Mesendoderm (in vitro differentiated cells): ENCODE measurements around the gene HAGHL.

Experiments used
- DNase-seq: peaks from one replicate; pipeline ENCODE4 v3.0.0; 2013
- H2AK5ac ChIP-seq: 2 replicates; pipeline ENCODE4 v1.6.1; 2013; ENCODE audit warnings: low read length, inconsistent platforms
- H2BK120ac ChIP-seq: 2 replicates; pipeline ENCODE4 v1.6.1; 2013; ENCODE audit warnings: low read depth, mild to moderate bottlenecking, low read length, moderate library complexity, mixed read lengths
- H2BK15ac ChIP-seq: replicated peaks from 2 replicates; pipeline ENCODE4 v1.6.1; 2013; ENCODE audit warnings: low read depth, mild to moderate bottlenecking, moderate library complexity
- H2BK5ac ChIP-seq: 2 replicates; pipeline ENCODE4 v1.6.1; 2013; ENCODE audit warnings: low read length, inconsistent platforms
- H3K18ac ChIP-seq: 2 replicates; pipeline ENCODE4 v1.6.1; 2013; ENCODE audit warnings: mild to moderate bottlenecking, low read length, mixed read lengths
- H3K23ac ChIP-seq: one replicate; pipeline ENCODE4 v1.6.1; 2013; ENCODE audit warnings: low read length
- H3K27ac ChIP-seq: 2 replicates; pipeline ENCODE4 v1.5.1; 2013; ENCODE audit warnings: low read depth, mild to moderate bottlenecking, inconsistent platforms, low read length, moderate library complexity
- H3K27me3 ChIP-seq: 2 replicates; pipeline ENCODE4 v1.6.1; 2013; ENCODE audit warnings: low read length, control low read depth, mild to moderate bottlenecking, inconsistent platforms; ENCODE audit not compliant: insufficient read depth, poor library complexity
- H3K36me3 ChIP-seq: 2 replicates; pipeline ENCODE4 v1.6.1; 2013; ENCODE audit warnings: low read length, inconsistent platforms; ENCODE audit not compliant: control insufficient read depth, insufficient read depth
- H3K4ac ChIP-seq: one replicate; pipeline ENCODE4 v1.6.1; 2013; ENCODE audit warnings: low read depth, mild to moderate bottlenecking, low read length, moderate library complexity
- H3K4me1 ChIP-seq: 2 replicates; pipeline ENCODE4 v1.6.1; 2013; ENCODE audit warnings: low read depth, low read length, inconsistent platforms; ENCODE audit not compliant: control insufficient read depth
- H3K4me2 ChIP-seq: 2 replicates; pipeline ENCODE4 v1.6.1; 2013; ENCODE audit warnings: low read length
- H3K4me3 ChIP-seq: 2 replicates; pipeline ENCODE4 v1.5.1; 2013; ENCODE audit warnings: mild to moderate bottlenecking, low read length
- H3K56ac ChIP-seq: one replicate; pipeline ENCODE4 v1.6.1; 2013; ENCODE audit warnings: low read length
- H3K79me1 ChIP-seq: 2 replicates; pipeline ENCODE4 v1.6.1; 2013; ENCODE audit warnings: low read length, inconsistent platforms
- H3K79me2 ChIP-seq: 2 replicates; pipeline ENCODE4 v1.6.1; 2013; ENCODE audit warnings: mild to moderate bottlenecking, low read length; ENCODE audit not compliant: control insufficient read depth, insufficient read depth
- H3K9ac ChIP-seq: 2 replicates; pipeline ENCODE4 v1.6.1; 2013; ENCODE audit warnings: low read length, inconsistent platforms
- H4K5ac ChIP-seq: one replicate; pipeline ENCODE4 v1.6.1; 2013; ENCODE audit warnings: low read length
- H4K8ac ChIP-seq: one replicate; pipeline ENCODE4 v1.6.1; 2013; ENCODE audit warnings: low read depth, mild to moderate bottlenecking, control low read depth, low read length, moderate library complexity
- WGBS: extraction: QIAGEN DNeasy Blood & Tissue Kit; methylation state at CpG from one replicate; pipeline ENCODE4 v1.1.7; 2013; ENCODE audit warnings: low lambda C conversion rate, missing lambda C conversion rate; ENCODE audit not compliant: insufficient coverage; ENCODE audit errors: extremely low coverage; 5-methylcytosine and 5-hydroxymethylcytosine counted together

The HAGHL gene

DNA sequence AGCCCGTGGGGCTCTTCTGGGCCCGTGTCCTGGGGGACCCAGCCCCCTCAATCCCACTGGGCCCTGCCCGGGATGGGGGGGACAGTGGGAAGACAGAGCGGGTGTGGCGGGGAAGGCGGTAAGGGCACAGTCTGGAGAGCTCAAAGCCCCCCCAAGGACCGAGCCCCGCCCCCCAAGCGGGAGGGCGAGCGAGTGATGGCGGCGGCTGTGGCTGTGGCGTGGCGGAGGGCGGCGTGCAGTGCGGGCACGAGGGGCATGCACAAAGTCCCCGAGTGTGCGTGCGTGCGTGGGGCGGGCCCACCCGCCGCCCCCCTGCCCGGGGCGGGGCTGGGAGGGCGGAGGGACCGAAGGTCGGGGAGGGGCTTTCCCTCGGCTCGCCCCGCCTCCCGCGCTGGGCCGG, 33.1 kb upstream of the HAGHL start:
- Histone ChIP-seq H2BK15ac (no peak overlapping the region), H2AK5ac (no peak overlapping the region), H3K4ac (no peak overlapping the region), H3K4me3 (no peak overlapping the region), H3K4me2 (no peak overlapping the region), H3K4me1 (peaks cover 3% of the 10 kb centered on the region), H3K18ac (no peak overlapping the region), H3K27ac (no peak overlapping the region), H4K8ac (no peak overlapping the region), H3K79me2 (no peaks in the 10 kb centered on the region), H2BK5ac (no peak overlapping the region), H3K9ac (no peak overlapping the region), H3K27me3 (peaks cover 25% of the 10 kb centered on the region), H3K56ac (no peak overlapping the region), H3K23ac (no peak overlapping the region), H4K5ac (no peak overlapping the region), H3K79me1 (peaks cover 9% of the 10 kb centered on the region), H3K36me3 (no peaks in the 10 kb centered on the region), H2BK120ac (no peak overlapping the region)
- WGBS = no CpG with 5 or more reads among the region's 37 CpGs
- DNase-seq = no peak

DNA sequence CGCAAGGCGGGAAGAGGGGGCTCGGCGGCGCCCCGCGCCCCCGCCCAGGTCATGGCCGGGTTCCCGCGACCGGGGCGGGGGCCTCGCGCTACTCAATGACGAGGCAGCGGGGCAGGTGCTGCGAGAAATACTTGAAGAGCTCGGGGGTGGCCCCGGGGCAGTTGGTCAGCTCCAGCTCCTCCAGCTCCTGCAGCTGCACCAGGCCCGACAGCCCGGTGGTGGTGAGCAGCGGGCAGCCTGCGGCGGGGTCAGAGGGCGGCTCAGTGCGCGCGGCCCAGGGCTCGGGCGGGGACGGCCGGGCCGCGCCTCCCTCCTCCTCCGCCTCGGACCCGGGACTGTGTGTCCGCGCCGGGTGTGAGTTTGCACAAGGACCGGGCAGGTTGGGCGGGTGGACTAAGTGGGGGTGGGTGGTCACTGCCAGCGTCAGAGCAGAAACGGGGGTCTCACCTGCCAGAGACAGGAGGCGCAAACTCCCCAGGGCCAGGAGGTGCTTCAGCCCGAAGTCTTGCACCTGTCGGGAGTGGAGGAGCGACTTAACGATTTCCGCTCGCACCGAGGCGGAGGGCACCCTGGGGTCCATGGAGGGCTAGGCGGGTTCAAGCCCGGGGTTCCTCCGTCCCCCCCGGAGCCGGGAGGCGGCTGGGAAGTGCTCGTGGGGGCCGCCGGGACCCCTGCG, 32.6 kb upstream of the HAGHL start:
- peaks cover 26% of the 10 kb centered on the region for H3K27me3 ChIP-seq
- no peak overlapping the region for H3K56ac ChIP-seq
- H3K4me2 ChIP-seq = no peak overlapping the region
- H2BK120ac ChIP-seq = no peak overlapping the region
- no peak overlapping the region for H4K8ac ChIP-seq
- peaks cover 3% of the 10 kb centered on the region for H3K4me1 ChIP-seq
- H3K4ac ChIP-seq = no peak overlapping the region
- no peak overlapping the region for H4K5ac ChIP-seq
- WGBS = no CpG with 5 or more reads among the region's 64 CpGs
- H3K4me3 ChIP-seq = no peak overlapping the region
- no peak overlapping the region for H3K18ac ChIP-seq
- peaks cover 4% of the 10 kb centered on the region for H3K79me1 ChIP-seq
- H3K23ac ChIP-seq = no peak overlapping the region
- H2BK15ac ChIP-seq = no peak overlapping the region
- no peaks in the 10 kb centered on the region for H3K36me3 ChIP-seq
- no peak overlapping the region for H3K27ac ChIP-seq
- no peak for DNase-seq
- H2AK5ac ChIP-seq = no peak overlapping the region
- no peak overlapping the region for H3K9ac ChIP-seq
- H3K79me2 ChIP-seq = no peaks in the 10 kb centered on the region
- no peak overlapping the region for H2BK5ac ChIP-seq

DNA sequence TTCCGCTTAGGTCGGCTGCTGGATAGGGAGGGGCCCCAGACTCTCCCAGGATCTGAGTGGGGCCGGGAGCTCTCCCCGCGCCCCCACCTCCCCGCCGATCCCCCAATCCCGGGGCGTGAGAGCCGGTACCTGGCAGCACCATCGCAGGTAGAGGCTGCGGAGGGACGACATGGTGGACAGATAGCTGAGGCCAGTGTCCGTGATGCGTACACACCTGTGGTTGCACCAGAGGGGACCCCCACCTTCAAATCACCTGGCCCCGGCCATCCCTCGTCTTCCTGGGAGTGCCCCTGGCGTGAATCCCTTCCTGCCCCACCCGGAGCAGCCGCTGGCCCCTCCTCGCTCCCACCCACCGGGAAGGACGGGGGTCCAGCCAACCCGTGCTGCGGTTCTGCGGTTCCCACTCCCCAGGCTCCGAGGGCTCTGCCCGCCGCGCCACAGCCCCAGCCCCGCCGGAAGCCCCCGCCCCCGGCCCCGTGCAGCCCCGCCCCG, 32.0 kb upstream of the HAGHL start:
- no peaks in the 10 kb centered on the region for H3K79me1 ChIP-seq
- peak overlapping the region; percentile 17 for H3K9ac ChIP-seq
- H3K4me1 ChIP-seq = no peaks in the 10 kb centered on the region
- no peaks in the 10 kb centered on the region for H3K36me3 ChIP-seq
- no CpG with 5 or more reads among the region's 37 CpGs for WGBS
- no peaks in the 10 kb centered on the region for H3K79me2 ChIP-seq
- no peak overlapping the region for H3K18ac ChIP-seq
- H2BK15ac ChIP-seq = no peak overlapping the region
- H4K5ac ChIP-seq = no peak overlapping the region
- no peak overlapping the region for H2BK120ac ChIP-seq
- H3K56ac ChIP-seq = no peak overlapping the region
- no peak overlapping the region for H4K8ac ChIP-seq
- no peak overlapping the region for H3K4ac ChIP-seq
- no peak overlapping the region for H3K27ac ChIP-seq
- no peak for DNase-seq
- no peak overlapping the region for H3K4me2 ChIP-seq
- H3K23ac ChIP-seq = no peak overlapping the region
- H3K27me3 ChIP-seq = peaks cover 28% of the 10 kb centered on the region
- no peak overlapping the region for H2BK5ac ChIP-seq
- H2AK5ac ChIP-seq = no peak overlapping the region
- H3K4me3 ChIP-seq = no peak overlapping the region

DNA sequence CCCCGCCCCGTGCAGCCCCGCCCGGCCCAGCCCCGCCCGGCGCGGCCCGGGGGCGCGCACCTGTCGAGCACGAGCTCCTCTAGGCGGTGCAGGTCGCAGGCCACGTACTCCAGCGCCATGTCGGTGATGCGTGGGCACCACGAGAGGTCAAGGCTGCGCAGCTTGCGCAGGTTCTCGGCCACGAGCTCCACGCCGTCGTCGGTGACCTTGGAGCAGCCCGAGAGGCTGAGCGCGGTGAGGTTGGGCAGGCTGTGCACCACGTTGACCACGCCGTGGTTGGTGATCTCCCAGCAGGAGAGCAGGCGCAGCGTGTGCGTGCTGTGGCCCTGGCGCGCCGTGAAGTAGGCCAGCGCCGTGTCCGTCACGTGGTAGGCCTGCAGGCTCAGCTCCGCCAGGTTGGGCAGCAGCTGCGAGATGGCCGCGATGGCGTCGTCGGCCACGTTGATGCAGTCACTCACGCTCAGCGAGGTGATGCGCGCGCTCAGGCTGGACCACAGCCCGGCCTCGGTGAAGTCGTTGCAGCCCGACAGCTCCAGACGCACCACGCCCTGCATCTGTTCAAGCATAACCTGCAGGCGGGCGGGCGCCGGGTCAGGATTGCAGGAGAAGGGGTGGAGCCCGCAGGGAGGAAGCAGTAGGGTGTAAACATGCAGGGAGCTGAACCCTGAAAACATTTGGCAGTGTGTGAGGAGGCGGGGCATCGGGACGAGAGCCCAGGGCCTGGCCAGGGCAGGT, 31.4 kb upstream of the HAGHL start:
- no CpG with 5 or more reads among the region's 71 CpGs for WGBS
- no peak overlapping the region for H2BK120ac ChIP-seq
- DNase-seq = no peak

DNA sequence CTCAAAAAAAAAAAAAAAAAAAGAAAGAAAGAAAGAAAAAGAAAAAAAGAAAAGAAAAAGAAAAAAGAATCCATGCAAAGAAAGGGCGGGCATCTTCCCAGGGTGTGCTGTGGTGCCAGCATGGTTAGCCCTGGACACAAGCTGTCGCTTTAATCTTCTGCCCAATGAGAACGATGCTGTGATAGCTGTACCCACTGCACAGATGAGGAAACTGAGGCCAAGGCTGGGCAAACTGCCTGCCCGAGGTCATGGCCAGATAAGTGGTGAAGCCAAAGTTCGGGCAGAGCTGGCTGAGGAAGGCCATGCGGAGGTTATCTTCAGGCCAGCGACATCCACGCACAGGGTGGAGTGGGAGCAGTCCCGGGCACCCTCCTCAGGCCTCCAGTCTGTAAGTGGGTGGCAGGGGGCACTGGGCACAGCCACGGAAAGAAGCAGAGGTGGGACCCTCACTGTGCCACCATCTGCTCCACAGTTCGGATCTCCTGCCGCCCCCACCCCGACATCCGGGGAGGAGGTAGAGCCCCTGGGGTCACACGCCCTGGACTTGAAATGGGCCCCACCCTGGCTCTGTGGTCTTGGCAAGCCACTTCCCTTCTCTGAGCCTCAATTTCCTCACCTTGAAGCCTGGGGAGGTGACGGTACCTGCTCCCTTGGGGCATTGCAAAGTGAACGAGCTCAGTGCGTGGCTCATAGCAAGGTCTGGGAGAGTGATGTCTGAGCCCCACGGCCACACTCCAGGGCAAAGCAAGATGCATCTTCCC, 27.8 kb upstream of the HAGHL start:
- no peak overlapping the region for H2AK5ac ChIP-seq
- H2BK15ac ChIP-seq = no peak overlapping the region
- no peaks in the 10 kb centered on the region for H3K4me1 ChIP-seq
- H3K36me3 ChIP-seq = no peaks in the 10 kb centered on the region
- H3K18ac ChIP-seq = no peak overlapping the region
- H4K5ac ChIP-seq = no peak overlapping the region
- H3K56ac ChIP-seq = no peak overlapping the region
- H3K79me2 ChIP-seq = no peaks in the 10 kb centered on the region
- no peak overlapping the region for H3K27ac ChIP-seq
- no peak for DNase-seq
- no peak overlapping the region for H3K4me2 ChIP-seq
- H3K79me1 ChIP-seq = no peaks in the 10 kb centered on the region
- WGBS = no CpG with 5 or more reads among the region's 19 CpGs
- H2BK5ac ChIP-seq = no peak overlapping the region
- no peak overlapping the region for H3K9ac ChIP-seq
- H2BK120ac ChIP-seq = no peak overlapping the region
- H4K8ac ChIP-seq = no peak overlapping the region
- H3K27me3 ChIP-seq = peaks cover 32% of the 10 kb centered on the region
- H3K23ac ChIP-seq = no peak overlapping the region
- no peak overlapping the region for H3K4me3 ChIP-seq
- H3K4ac ChIP-seq = no peak overlapping the region

More for the DNA sequence above, 31.4 kb upstream of the HAGHL start:
- Histone ChIP-seq H3K36me3 (no peaks in the 10 kb centered on the region), H2BK15ac (no peak overlapping the region), H3K9ac (peak overlapping the region; percentile 24), H3K23ac (no peak overlapping the region), H3K79me2 (no peaks in the 10 kb centered on the region), H3K56ac (no peak overlapping the region), H3K27ac (no peak overlapping the region), H4K5ac (no peak overlapping the region), H3K18ac (no peak overlapping the region), H3K4me1 (no peaks in the 10 kb centered on the region), H3K27me3 (peaks cover 28% of the 10 kb centered on the region), H3K4me3 (no peak overlapping the region), H2AK5ac (no peak overlapping the region), H3K4ac (no peak overlapping the region), H3K79me1 (no peaks in the 10 kb centered on the region), H4K8ac (no peak overlapping the region), H2BK5ac (no peak overlapping the region), H3K4me2 (peak overlapping the region; percentile 59)
